ENCODE data around the gene MYRF.

MYRF gene

DNA sequence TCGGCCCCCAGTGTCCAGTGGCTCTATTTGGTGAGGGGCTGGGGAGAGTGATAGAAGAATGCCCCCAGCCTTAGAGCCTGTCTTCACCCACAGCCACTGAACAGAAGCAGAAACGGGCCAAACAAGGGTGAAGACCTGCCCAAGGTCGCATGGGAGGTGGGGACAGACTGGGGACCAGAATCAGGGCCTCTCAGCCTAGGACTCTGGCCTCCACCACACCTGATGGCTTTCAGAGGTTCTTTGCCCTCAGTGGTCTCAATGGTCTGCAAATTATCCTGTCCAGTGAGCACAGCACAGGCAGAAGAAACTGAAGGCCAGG, 4.5 kb upstream of the MYRF start:
- Histone ChIP-seq H3K27me3 (ENCODE audit: insufficient read depth, low read length, poor library complexity, severe bottlenecking) (no peaks in the 10 kb centered on the region), H3K36me3 (ENCODE audit: insufficient read depth, low read length) (no peaks in the 10 kb centered on the region), H4K20me1 (ENCODE audit: insufficient read depth, low read length, poor library complexity, severe bottlenecking) (no peaks in the 10 kb centered on the region), H3K4me3 (ENCODE audit: low read length, poor library complexity, severe bottlenecking) (no peak overlapping the region), H3K9ac (ENCODE audit: low read depth, low read length, poor library complexity, severe bottlenecking) (no peak overlapping the region), H3K4me2 (ENCODE audit: low read depth, low read length, poor library complexity, severe bottlenecking) (no peak overlapping the region), H3F3A (ENCODE audit: low read depth) (no peaks in the 10 kb centered on the region), H3K79me2 (ENCODE audit: insufficient read depth, low read length) (no peaks in the 10 kb centered on the region), H3K9me2 (replicated peaks; ENCODE audit: low read depth, low read length) (no peaks in the 10 kb centered on the region), H3K4me1 (ENCODE audit: insufficient read depth, low read length, poor library complexity, severe bottlenecking) (no peaks in the 10 kb centered on the region), H3K9me3 (ENCODE audit: insufficient read depth, low read depth, low read length) (no peaks in the 10 kb centered on the region), H2AFZ (ENCODE audit: low read length) (no peak overlapping the region; the same call in 1 of the 2 replicates)
- no peak for TF ChIP-seq EZH2phosphoT487 (IDR thresholded peaks at IDR 0.05; ENCODE audit: borderline replicate concordance)
- TF ChIP-seq, protein P1, sequence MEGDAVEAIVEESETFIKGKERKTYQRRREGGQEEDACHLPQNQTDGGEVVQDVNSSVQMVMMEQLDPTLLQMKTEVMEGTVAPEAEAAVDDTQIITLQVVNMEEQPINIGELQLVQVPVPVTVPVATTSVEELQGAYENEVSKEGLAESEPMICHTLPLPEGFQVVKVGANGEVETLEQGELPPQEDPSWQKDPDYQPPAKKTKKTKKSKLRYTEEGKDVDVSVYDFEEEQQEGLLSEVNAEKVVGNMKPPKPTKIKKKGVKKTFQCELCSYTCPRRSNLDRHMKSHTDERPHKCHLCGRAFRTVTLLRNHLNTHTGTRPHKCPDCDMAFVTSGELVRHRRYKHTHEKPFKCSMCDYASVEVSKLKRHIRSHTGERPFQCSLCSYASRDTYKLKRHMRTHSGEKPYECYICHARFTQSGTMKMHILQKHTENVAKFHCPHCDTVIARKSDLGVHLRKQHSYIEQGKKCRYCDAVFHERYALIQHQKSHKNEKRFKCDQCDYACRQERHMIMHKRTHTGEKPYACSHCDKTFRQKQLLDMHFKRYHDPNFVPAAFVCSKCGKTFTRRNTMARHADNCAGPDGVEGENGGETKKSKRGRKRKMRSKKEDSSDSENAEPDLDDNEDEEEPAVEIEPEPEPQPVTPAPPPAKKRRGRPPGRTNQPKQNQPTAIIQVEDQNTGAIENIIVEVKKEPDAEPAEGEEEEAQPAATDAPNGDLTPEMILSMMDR (conservative IDR thresholded peaks at IDR 0.05; ENCODE audit: low read length): 0 out of 2 replicates have a peak, but pooled peaks have one; percentile 28

DNA sequence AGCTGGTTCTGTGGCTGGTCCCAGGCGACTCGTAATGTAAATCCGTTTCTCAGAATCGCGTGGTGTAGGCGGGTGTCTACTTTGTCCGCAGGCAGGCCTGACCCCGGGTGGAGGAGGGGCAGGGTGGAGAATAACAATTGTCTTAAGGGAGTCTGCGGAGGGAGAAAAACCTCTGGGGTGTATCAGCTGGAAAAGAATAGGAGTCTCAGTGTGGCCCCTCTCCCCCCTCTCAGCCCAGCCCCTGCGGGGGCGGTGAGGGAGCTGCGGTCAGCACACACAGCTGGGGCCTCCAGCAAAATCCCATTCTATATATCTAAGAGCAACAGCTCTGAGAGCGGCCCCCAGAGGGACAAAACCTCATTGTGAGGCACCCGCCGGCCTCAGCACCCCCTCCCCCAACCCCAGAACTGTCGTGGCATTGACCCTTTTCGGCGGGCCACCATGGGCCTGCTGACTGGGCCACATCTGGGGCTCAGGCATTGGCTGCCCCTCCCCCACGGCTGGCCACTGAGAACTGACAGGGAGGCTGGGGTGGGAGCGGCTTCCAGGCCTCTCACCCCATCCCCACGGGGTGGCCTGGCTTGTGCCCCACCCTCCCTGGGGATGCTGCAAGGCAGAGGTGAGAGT, 2.7 kb upstream of the MYRF start:
- no peak overlapping the region for H3K4me2 ChIP-seq (ENCODE audit: low read depth, low read length, poor library complexity, severe bottlenecking)
- no peak overlapping the region for H2AFZ ChIP-seq (ENCODE audit: low read length)
- no peaks in the 10 kb centered on the region for H3K36me3 ChIP-seq (ENCODE audit: insufficient read depth, low read length)
- no peaks in the 10 kb centered on the region for H3K9me3 ChIP-seq (ENCODE audit: insufficient read depth, low read depth, low read length)
- no peak overlapping the region for H3K9ac ChIP-seq (ENCODE audit: low read depth, low read length, poor library complexity, severe bottlenecking)
- no peak for TF ChIP-seq EZH2phosphoT487 (IDR thresholded peaks at IDR 0.05; ENCODE audit: borderline replicate concordance)
- TF ChIP-seq, protein P1 (conservative IDR thresholded peaks at IDR 0.05; ENCODE audit: low read length): no peak
- H3K4me3 ChIP-seq (ENCODE audit: low read length, poor library complexity, severe bottlenecking): no peak overlapping the region
- no peaks in the 10 kb centered on the region for H3F3A ChIP-seq (ENCODE audit: low read depth)
- no peaks in the 10 kb centered on the region for H3K27me3 ChIP-seq (ENCODE audit: insufficient read depth, low read length, poor library complexity, severe bottlenecking)
- no peaks in the 10 kb centered on the region for H3K79me2 ChIP-seq (ENCODE audit: insufficient read depth, low read length)
- no peaks in the 10 kb centered on the region for H3K4me1 ChIP-seq (ENCODE audit: insufficient read depth, low read length, poor library complexity, severe bottlenecking)
- H3K9me2 ChIP-seq (replicated peaks; ENCODE audit: low read depth, low read length): no peaks in the 10 kb centered on the region
- no peaks in the 10 kb centered on the region for H4K20me1 ChIP-seq (ENCODE audit: insufficient read depth, low read length, poor library complexity, severe bottlenecking)

DNA sequence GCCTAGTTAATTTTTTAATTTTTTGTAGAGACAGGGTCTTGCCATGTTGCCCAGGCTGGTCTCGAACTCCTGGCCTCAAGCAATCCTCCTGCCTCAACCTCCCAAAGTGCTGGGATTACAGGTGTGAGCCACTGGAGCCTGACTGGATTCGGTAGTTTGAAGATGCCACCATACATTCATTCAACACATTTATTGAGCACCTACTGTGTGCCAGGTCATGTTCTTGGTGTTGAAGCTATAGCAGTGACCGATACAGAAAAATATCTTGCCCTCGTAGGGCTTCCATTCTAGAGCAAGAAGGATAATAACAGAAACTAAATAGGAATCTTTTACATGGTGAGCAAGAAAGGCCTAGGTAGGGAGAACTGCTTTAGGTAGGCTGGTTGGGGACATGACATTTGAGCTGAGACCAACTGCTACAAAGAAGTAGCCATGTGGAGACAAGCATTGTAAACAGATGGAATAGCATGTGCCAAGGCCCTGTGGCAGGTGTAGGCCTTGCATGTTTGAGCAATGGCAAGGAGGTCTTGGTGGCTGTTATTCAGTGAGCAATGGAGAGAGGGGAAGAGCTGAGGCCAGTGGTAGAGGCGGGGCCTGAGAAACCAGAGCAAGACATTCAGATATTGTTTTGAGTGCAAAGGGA, 1.7 kb upstream of the MYRF start:
- no peak overlapping the region for H3K4me3 ChIP-seq (ENCODE audit: low read length, poor library complexity, severe bottlenecking)
- no peaks in the 10 kb centered on the region for H3F3A ChIP-seq (ENCODE audit: low read depth)
- H3K27me3 ChIP-seq (ENCODE audit: insufficient read depth, low read length, poor library complexity, severe bottlenecking): no peaks in the 10 kb centered on the region
- H3K79me2 ChIP-seq (ENCODE audit: insufficient read depth, low read length): no peaks in the 10 kb centered on the region
- no peaks in the 10 kb centered on the region for H4K20me1 ChIP-seq (ENCODE audit: insufficient read depth, low read length, poor library complexity, severe bottlenecking)
- no peaks in the 10 kb centered on the region for H3K9me3 ChIP-seq (ENCODE audit: insufficient read depth, low read depth, low read length)
- H2AFZ ChIP-seq (ENCODE audit: low read length): no peak overlapping the region
- H3K9ac ChIP-seq (ENCODE audit: low read depth, low read length, poor library complexity, severe bottlenecking): no peak overlapping the region
- no peaks in the 10 kb centered on the region for H3K36me3 ChIP-seq (ENCODE audit: insufficient read depth, low read length)
- H3K9me2 ChIP-seq (replicated peaks; ENCODE audit: low read depth, low read length): no peaks in the 10 kb centered on the region
- H3K4me2 ChIP-seq (ENCODE audit: low read depth, low read length, poor library complexity, severe bottlenecking): no peak overlapping the region
- peaks cover 3% of the 10 kb centered on the region for H3K4me1 ChIP-seq (ENCODE audit: insufficient read depth, low read length, poor library complexity, severe bottlenecking)
- no peak for TF ChIP-seq EZH2phosphoT487 (IDR thresholded peaks at IDR 0.05; ENCODE audit: borderline replicate concordance)
- TF ChIP-seq, protein P1 (conservative IDR thresholded peaks at IDR 0.05; ENCODE audit: low read length): no peak
